ENCODE measurements around the gene NFIB. TPM values are rescaled to one million over a fixed set of nuclear protein-coding genes. Genes with fewer than 3 reads are reported as not detected.

NFIB gene
- total RNA-seq, 1 donor from 2014 or later = 66.3 TPM

DNA sequence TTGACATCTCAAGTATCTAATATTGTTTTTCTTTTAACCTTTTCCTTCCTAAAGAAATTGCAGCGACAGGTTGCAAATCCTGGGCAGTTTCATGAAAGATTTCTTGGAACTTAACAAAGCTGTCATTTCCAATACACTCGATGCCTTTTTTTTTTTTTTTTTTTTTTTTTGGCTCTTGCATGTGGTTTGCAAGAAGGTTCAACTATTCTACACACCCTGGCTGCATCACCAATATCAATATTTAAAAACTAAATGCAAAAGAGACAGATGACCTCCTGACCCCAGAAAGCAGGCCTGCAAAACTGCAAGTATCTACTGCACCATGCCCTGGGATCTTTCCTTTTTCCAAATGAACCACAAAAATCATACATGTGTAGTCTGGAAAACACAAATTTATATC is 4.4 kb upstream of the NFIB start:
- Mint-ChIP-seq H3K36me3 (ENCODE audit: low read depth) (no peaks in the 10 kb centered on the region), H3K4me3 (ENCODE audit: unreplicated experiment) (no peak overlapping the region), H3K4me1 (ENCODE audit: low read depth) (peaks cover 65% of the 10 kb centered on the region), H3K9me3 (ENCODE audit: low read depth) (no peaks in the 10 kb centered on the region), H3K27ac (ENCODE audit: unreplicated experiment) (no peak overlapping the region), H3K27me3 (ENCODE audit: low read depth) (no peaks in the 10 kb centered on the region)
- TF ChIP-seq, protein P1, sequence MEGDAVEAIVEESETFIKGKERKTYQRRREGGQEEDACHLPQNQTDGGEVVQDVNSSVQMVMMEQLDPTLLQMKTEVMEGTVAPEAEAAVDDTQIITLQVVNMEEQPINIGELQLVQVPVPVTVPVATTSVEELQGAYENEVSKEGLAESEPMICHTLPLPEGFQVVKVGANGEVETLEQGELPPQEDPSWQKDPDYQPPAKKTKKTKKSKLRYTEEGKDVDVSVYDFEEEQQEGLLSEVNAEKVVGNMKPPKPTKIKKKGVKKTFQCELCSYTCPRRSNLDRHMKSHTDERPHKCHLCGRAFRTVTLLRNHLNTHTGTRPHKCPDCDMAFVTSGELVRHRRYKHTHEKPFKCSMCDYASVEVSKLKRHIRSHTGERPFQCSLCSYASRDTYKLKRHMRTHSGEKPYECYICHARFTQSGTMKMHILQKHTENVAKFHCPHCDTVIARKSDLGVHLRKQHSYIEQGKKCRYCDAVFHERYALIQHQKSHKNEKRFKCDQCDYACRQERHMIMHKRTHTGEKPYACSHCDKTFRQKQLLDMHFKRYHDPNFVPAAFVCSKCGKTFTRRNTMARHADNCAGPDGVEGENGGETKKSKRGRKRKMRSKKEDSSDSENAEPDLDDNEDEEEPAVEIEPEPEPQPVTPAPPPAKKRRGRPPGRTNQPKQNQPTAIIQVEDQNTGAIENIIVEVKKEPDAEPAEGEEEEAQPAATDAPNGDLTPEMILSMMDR (IDR thresholded peaks at IDR 0.05) = no peak
- no peak for DNase-seq (ENCODE audit: low spot score)

DNA sequence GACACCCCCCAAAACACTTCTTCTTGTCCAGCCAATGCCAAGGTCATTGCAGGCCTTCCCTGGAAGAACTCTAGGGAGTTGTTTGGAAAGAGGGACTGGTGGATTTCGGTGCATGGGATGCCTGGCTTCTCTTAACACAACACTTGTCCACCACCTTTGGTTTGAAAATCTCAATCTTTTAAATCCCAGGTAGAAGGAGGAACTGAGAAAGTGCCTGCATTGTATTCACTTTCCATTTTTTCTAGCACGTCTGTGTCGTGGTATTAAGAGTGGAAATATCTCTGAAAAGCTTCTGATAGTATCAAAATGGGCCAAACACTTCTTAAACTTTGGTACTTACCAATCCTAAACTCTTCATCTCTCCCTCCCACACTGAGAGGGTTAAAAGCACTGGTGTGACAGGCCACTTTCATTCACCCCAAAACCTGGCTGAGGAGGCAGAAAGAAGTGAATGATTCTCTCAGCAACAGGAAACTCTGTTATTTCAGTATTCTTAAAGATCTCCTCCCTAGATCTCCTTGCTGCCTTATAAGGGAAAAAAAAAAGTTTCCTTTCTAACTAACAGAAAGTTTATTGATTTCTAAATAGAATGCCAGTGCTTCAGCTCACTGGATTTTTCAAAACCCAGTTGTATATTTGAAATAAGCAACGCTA is 3.9 kb upstream of the NFIB start:
- H3K36me3 Mint-ChIP-seq (ENCODE audit: low read depth) = no peaks in the 10 kb centered on the region
- DNase-seq (ENCODE audit: low spot score) = no peak
- H3K27ac Mint-ChIP-seq (ENCODE audit: unreplicated experiment) = no peak overlapping the region
- no peak overlapping the region for H3K4me3 Mint-ChIP-seq (ENCODE audit: unreplicated experiment)
- H3K27me3 Mint-ChIP-seq (ENCODE audit: low read depth) = no peaks in the 10 kb centered on the region
- H3K4me1 Mint-ChIP-seq (ENCODE audit: low read depth) = peaks cover 60% of the 10 kb centered on the region
- H3K9me3 Mint-ChIP-seq (ENCODE audit: low read depth) = no peaks in the 10 kb centered on the region
- TF ChIP-seq, protein P1 (IDR thresholded peaks at IDR 0.05) = no peak

DNA sequence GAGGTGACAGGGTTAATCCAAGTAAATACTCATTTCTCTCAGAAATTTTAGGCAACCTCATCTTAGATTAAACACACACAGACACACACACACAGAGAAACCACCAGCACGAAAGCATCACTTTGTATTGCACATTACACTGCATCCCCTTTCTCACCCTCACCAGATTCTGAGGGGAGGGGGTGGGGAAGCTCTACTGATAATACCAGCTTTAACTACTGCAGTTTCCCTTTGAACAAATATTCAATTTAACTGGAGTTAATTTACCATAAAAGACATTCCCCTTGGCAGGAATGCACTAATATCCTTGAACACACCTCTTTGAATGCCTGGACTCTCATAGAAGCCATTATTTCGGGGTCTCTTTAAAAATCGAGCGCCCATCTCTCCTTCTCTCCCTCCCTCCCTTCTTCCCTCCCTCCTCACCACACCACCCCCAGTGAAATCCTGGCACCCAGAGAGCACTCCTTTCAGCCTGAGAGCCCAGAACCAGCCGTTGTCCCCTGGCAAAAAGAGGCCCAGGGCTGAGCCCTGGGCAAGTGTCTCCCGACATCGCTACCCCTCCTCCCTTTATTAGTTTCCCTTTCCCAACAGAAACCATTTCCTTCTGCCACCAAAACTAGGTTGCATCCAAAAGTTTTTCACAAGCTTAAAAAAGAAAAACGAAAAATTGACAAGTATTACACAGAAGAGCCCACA is 2.8 kb upstream of the NFIB start:
- no peaks in the 10 kb centered on the region for H3K27me3 Mint-ChIP-seq (ENCODE audit: low read depth)
- DNase-seq (ENCODE audit: low spot score) = no peak
- peak overlapping the region; percentile 89 for H3K4me3 Mint-ChIP-seq (ENCODE audit: unreplicated experiment)
- H3K4me1 Mint-ChIP-seq (ENCODE audit: low read depth) = peaks cover 65% of the 10 kb centered on the region
- no peaks in the 10 kb centered on the region for H3K9me3 Mint-ChIP-seq (ENCODE audit: low read depth)
- H3K27ac Mint-ChIP-seq (ENCODE audit: unreplicated experiment) = peak overlapping the region; percentile 69
- H3K36me3 Mint-ChIP-seq (ENCODE audit: low read depth) = no peaks in the 10 kb centered on the region
- TF ChIP-seq, protein P1 (IDR thresholded peaks at IDR 0.05) = no peak

DNA sequence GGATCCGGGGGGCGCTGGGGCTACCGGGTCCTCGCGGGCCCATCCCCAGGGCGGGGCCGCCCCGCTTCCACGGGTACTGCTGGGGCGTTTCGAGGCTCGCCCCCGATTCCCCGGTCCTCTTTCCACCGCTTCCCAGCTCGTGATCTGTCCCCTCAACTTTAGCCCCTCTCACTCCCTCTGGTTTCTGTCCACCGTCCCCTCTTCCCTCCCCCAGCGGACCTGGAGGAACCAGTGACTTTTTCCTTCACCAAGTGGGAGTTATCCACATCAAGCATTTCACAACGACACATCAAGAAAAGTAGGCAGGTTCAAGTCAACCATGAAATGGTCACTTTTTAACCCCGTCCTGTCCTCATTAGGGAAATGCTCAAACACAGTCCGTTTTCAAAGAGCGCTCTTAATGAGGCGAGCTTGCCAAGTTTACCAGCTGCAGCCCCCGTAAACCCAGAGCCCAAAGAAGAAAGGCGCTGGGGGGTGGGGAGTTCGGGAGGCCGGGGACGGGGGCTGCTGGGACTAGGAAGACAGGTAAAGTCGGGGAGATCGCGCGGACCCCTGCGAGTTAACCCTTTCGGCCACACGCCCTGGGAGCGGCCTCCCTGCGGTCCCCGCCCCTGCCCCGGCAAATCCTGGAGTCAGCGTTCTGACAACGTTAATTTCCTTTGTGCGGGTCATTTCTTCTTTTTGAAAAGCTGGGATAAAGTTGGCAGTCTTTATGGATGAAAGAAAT is 2.1 kb upstream of the NFIB start:
- H3K9me3 Mint-ChIP-seq (ENCODE audit: low read depth) = no peaks in the 10 kb centered on the region
- H3K4me3 Mint-ChIP-seq (ENCODE audit: unreplicated experiment) = peak overlapping the region; percentile 89
- TF ChIP-seq, protein P1 (IDR thresholded peaks at IDR 0.05) = no peak
- H3K36me3 Mint-ChIP-seq (ENCODE audit: low read depth) = no peaks in the 10 kb centered on the region
- H3K27ac Mint-ChIP-seq (ENCODE audit: unreplicated experiment) = peak overlapping the region; percentile 87
- no peaks in the 10 kb centered on the region for H3K27me3 Mint-ChIP-seq (ENCODE audit: low read depth)
- no peak for DNase-seq (ENCODE audit: low spot score)
- H3K4me1 Mint-ChIP-seq (ENCODE audit: low read depth) = peaks cover 61% of the 10 kb centered on the region
